A673 (cell line): ENCODE results near the gene PSENEN. TPM values are rescaled to one million over a fixed set of nuclear protein-coding genes. Genes with fewer than 3 reads are reported as not detected.

Experiments used
- BruUV-seq: library from RNA; stranded (reverse); fragments of 400-500 nt; replicated peaks from 2 replicates; lab custom pipeline; 2021; lab: Mats Ljungman, UMichigan
- CTCF ChIA-PET: fragments of 300-600 bp; sonication (Branson Sonifier 250); formaldehyde crosslinking; loops from one replicate; lab custom pipeline; 2022; ENCODE audit warnings: antibody characterized with exemption; lab: Charles Lee
- POLR2A ChIA-PET: fragments of 300-600 bp; sonication (Branson Sonifier 250); formaldehyde crosslinking; loops from one replicate; lab custom pipeline; 2022; ENCODE audit warnings: antibody characterized with exemption; ENCODE audit not compliant: low non-redundant PET; lab: Charles Lee
- DNase-seq: peaks from one replicate; pipeline ENCODE4 v3.0.0-alpha.2; 2015; ENCODE audit warnings: low spot score
- H3K27ac ChIP-seq: fragments of 200-600 bp; sonication (generic); 2 replicates; pipeline ENCODE4 v1.5.1; 2016; ENCODE audit warnings: mixed run types, low read depth, mild to moderate bottlenecking, mixed read lengths, antibody characterized with exemption, low read length; ENCODE audit not compliant: poor library complexity, severe bottlenecking
- H3K27me3 ChIP-seq: fragments of 200-600 bp; sonication (generic); replicated peaks from 2 replicates; pipeline ENCODE4 v1.6.1; 2017; ENCODE audit warnings: mixed run types, low read depth, mild to moderate bottlenecking, mixed read lengths, antibody characterized with exemption, low read length; ENCODE audit not compliant: insufficient read depth, poor library complexity
- H3K36me3 ChIP-seq: fragments of 200-600 bp; sonication (generic); 2 replicates; pipeline ENCODE4 v1.6.1; 2016; ENCODE audit warnings: mixed run types, mild to moderate bottlenecking, mixed read lengths, antibody characterized with exemption, low read length; ENCODE audit not compliant: insufficient read depth, poor library complexity, severe bottlenecking
- H3K4me1 ChIP-seq: fragments of 200-600 bp; sonication (generic); 2 replicates; pipeline ENCODE4 v1.6.1; 2017; ENCODE audit warnings: mixed run types, mild to moderate bottlenecking, mixed read lengths, antibody characterized with exemption, low read length; ENCODE audit not compliant: insufficient read depth, poor library complexity, severe bottlenecking
- H3K4me3 ChIP-seq: fragments of 200-600 bp; sonication (generic); 2 replicates; pipeline ENCODE4 v1.5.1; 2016; ENCODE audit warnings: low read depth, mixed run types, mild to moderate bottlenecking, mixed read lengths, low read length; ENCODE audit not compliant: poor library complexity, severe bottlenecking
- H3K9me3 ChIP-seq: fragments of 200-600 bp; sonication (generic); 2 replicates; pipeline ENCODE4 v1.6.1; 2016; ENCODE audit warnings: mixed run types, low read depth, mild to moderate bottlenecking, mixed read lengths, antibody characterized with exemption, low read length; ENCODE audit not compliant: poor library complexity, severe bottlenecking
- CTCF ChIP-seq: fragments of 300-800, 200-600 bp; sonication (generic); conservative IDR thresholded peaks from 2 replicates; pipeline ENCODE4 v1.5.1; 2017; ENCODE audit warnings: low read depth, mild to moderate bottlenecking, antibody characterized with exemption, low read length, moderate library complexity, mixed read lengths
- EZH2 ChIP-seq: fragments of 200-600 bp; sonication (generic); IDR thresholded peaks from 2 replicates; pipeline ENCODE4 v1.6.1; 2017; ENCODE audit warnings: borderline replicate concordance, low read depth, mild to moderate bottlenecking, mixed read lengths, antibody characterized with exemption, low read length; ENCODE audit not compliant: poor library complexity, severe bottlenecking
- intact Hi-C: fragments of 100-400 bp; cut with micrococcal nuclease; formaldehyde crosslinking; loops from one replicate; pipeline ENCODE4 v1.10.0; 2022; ENCODE audit not compliant: unreplicated experiment
- total RNA-seq: library from RNA; stranded (reverse); gene quantifications from 2 replicates; pipeline ENCODE4 v1.2.3, GENCODE V29; 2021

The PSENEN gene
- total RNA-seq, 1 experiment from 2014 or later, result 58.8 TPM

DNA sequence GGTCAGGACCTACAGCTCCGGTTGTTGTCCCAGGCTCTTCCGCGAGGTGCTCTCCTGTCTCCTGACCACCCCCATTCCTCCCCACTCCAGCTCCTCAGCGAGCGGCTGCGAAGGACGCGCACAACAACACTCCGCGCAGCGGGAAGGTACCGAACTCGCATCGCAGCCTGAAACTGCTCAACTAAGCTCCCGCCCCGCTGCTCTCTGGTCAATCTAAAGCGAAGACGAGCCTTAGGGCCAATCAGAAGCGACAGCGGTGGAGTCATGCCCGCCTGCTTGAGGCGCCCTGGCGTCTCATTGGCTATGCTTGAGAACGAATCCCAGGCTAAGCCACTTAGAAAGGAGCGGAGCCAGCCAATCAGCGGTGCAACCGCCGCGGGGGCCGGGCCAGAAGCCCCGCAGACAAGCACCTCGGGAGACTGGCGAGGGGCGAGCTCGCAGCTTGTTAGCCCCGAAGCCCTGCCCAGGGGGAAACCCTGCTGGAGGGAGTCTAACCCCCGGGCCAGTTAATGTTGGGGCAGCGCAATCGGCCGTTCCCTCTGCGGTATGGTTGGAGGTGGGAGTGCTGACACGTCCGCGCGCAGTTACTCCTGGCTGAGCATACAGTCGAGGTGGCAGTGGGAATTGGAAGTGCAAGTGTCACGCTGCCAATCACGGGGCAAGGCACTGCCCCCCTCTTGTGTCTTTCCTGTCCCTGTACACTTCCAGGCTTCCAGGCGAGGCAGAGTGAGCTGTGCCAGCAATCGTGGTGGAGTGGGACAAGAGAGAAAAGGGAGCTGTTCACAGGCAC, 43.0 kb upstream of the PSENEN start:
- BruUV-seq, result no TSS peak
- Histone ChIP-seq H3K4me1 (no peaks in the 10 kb centered on the region), H3K27ac (no peak overlapping the region), H3K9me3 (no peaks in the 10 kb centered on the region), H3K27me3 (no peaks in the 10 kb centered on the region), H3K4me3 (peak overlapping the region; percentile 32), H3K36me3 (no peaks in the 10 kb centered on the region)
- peak; percentile 98 for DNase-seq
- TF ChIP-seq EZH2 (no peak), CTCF (no peak)
- intact Hi-C loops, result no loop called here
- POLR2A ChIA-PET, result no interaction called here
- CTCF ChIA-PET, result interaction anchor here (0.8 kb wide), 1 partner anchor 12 kb away, joined by 3 read pairs; no protein-coding TSS in a partner anchor

- H3K27me3 ChIP-seq, result peaks cover 5% of the 10 kb centered on the region
- BruUV-seq, result no TSS peak
- intact Hi-C loops, result no loop called here
- H3K27ac ChIP-seq, result no peak overlapping the region
- H3K9me3 ChIP-seq, result no peaks in the 10 kb centered on the region
- TF ChIP-seq CTCF (no peak), EZH2 (no peak)
- no peaks in the 10 kb centered on the region for H3K36me3 ChIP-seq
- DNase-seq, result no peak
- no peak overlapping the region for H3K4me3 ChIP-seq
- H3K4me1 ChIP-seq, result no peaks in the 10 kb centered on the region
- ChIA-PET CTCF (no interaction called here), POLR2A (no interaction called here)
Measured at GRCh38 chr19:35703343-35703742, 42.1 kb upstream of the PSENEN start.

DNA sequence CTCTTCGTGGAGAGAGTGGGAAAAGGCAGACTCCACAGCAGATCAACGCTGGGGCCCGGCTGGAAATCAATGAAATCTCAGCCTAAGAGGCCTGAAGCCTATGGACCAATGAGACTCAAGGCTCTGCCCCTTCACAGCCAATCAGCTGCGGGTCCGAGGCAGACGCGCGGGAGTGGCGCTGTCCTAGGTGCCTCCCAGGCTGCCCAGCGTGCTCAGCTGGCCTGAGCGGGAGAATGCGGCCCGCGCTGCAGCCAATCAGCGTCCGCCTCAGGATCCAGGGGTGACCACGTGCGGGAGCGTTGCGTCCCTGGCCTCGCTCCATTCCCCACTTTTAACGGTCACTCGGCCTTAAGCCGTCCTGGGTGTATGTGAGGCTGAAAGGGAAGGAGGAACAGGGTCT, 41.2 kb upstream of the PSENEN start, which contains the start of gene ZBTB32:
ZBTB32 (plus strand) TSS at position 341 of the 400 bp plus-strand sequence. CDS start 10,069 bp downstream, outside the sequence.
- intact Hi-C loops, result no loop called here
- no TSS peak for BruUV-seq
- POLR2A ChIA-PET, result no interaction called here
- peak; percentile 76 for DNase-seq
- TF ChIP-seq CTCF (no peak), EZH2 (no peak)
- Histone ChIP-seq H3K27me3 (peaks cover 12% of the 10 kb centered on the region), H3K27ac (no peak within 1 kb of the TSS), H3K36me3 (no peaks in the 10 kb centered on the region), H3K9me3 (no peaks in the 10 kb centered on the region), H3K4me3 (no peak within 1 kb of the TSS), H3K4me1 (no peaks in the 10 kb centered on the region)
- CTCF ChIA-PET, result no interaction called here
